Spleen (tissue), 11 donors: ENCODE measurements around the gene RBPJL. TPM values are rescaled to one million over a fixed set of nuclear protein-coding genes. Genes with fewer than 3 reads are reported as not detected.

ENCODE experiments used
- DNase-seq: peaks from one replicate; pipeline ENCODE4 v3.0.0-alpha.2; 2020
- H3K27ac ChIP-seq, 8 donors: fragments of 200-600 bp; sonication (generic) in 7 of 8; 1 replicate in 4 of 8; 2 replicates in 4 of 8; pipeline versions ENCODE4 v1.5.0 to v1.8.0; 2016 to 2021; ENCODE audit warnings: inconsistent platforms in 4 of 8, mild to moderate bottlenecking in 4 of 8, moderate library complexity in 1 of 8
- H3K27me3 ChIP-seq, 7 donors: fragments of 200-600 bp; sonication (generic) in 6 of 7; replicated peaks in 1 of 7; 1 replicate in 4 of 7; 2 replicates in 3 of 7; pipeline versions ENCODE4 v1.5.0 to v1.8.0; 2016 to 2021; ENCODE audit warnings: inconsistent platforms in 3 of 7, mild to moderate bottlenecking in 1 of 7
- H3K36me3 ChIP-seq, 6 donors: fragments of 200-600 bp; sonication (generic) in 5 of 6; 1 replicate in 4 of 6; 2 replicates in 2 of 6; pipeline versions ENCODE4 v1.5.0 to v1.8.0; 2016 to 2021; ENCODE audit warnings: inconsistent platforms in 2 of 6
- H3K4me1 ChIP-seq, 6 donors: fragments of 200-600 bp; sonication (generic) in 5 of 6; 1 replicate in 3 of 6; 2 replicates in 3 of 6; pipeline versions ENCODE4 v1.5.0 to v1.8.0; 2016 to 2021; ENCODE audit warnings: inconsistent platforms in 3 of 6
- H3K4me3 ChIP-seq, 8 donors: fragments of 200-600 bp; sonication (generic) in 7 of 8; 1 replicate in 4 of 8; 2 replicates in 4 of 8; pipeline versions ENCODE4 v1.5.0 to v1.8.0; 2016 to 2021; ENCODE audit warnings: inconsistent platforms in 4 of 8, mild to moderate bottlenecking in 4 of 8, moderate library complexity in 2 of 8
- H3K9me3 ChIP-seq, 8 donors: fragments of 200-600 bp; sonication (generic) in 7 of 8; 1 replicate in 4 of 8; 2 replicates in 4 of 8; pipeline versions ENCODE4 v1.5.0 to v1.8.0; 2016 to 2021; ENCODE audit warnings: inconsistent platforms in 4 of 8
- CTCF ChIP-seq, 11 experiments: fragments of 200-600 bp in 7 of 11; fragments of 450-650 bp in 4 of 11; sonication (generic) in 4 of 11; IDR thresholded peaks in 8 of 11; conservative IDR thresholded peaks in 3 of 11; 1 replicate in 7 of 11; 2 replicates in 4 of 11; pipeline versions ENCODE4 v1.4.0 to v1.8.0; 2016 to 2021; ENCODE audit warnings: antibody characterized with exemption in 11 of 11, inconsistent platforms in 4 of 11, mild to moderate bottlenecking in 1 of 11
- POLR2A ChIP-seq, 3 donors: fragments of 450-650 bp; IDR thresholded peaks; one replicate each; pipeline ENCODE4 v1.5.1; 2017; ENCODE audit warnings: antibody characterized with exemption in 3 of 3, mild to moderate bottlenecking in 1 of 3
- POLR2AphosphoS5 ChIP-seq, 3 donors: sonication (generic); formaldehyde crosslinking; IDR thresholded peaks; one replicate each; pipeline ENCODE4 v1.5.1; 2017; ENCODE audit warnings: antibody characterized with exemption in 3 of 3
- WGBS, 5 donors: extraction: QIAGEN DNeasy Blood & Tissue Kit in 3 of 5; methylation state at CpG; one replicate each; pipeline versions ENCODE4 v1.1.5 to v1.1.7; 2013 to 2018; 5-methylcytosine and 5-hydroxymethylcytosine counted together
- intact Hi-C: fragments of 100-400 bp; cut with DNase I; formaldehyde crosslinking; loops from one replicate; pipeline ENCODE4 v1.15.0; 2023; ENCODE audit warnings: low total_unique reads
- polyA plus RNA-seq, 3 donors: library from polyadenylated mRNA; stranded (reverse); fragments of 200-250 nt; gene quantifications; one replicate each; pipeline ENCODE4 v1.2.1, GENCODE V29; 2013
- total RNA-seq, 7 donors: library from RNA; depleted of rRNA in 3 of 7; stranded (reverse); fragments of >200 nt in 3 of 7; fragmentation: NEBNext Ultra II Directional in 4 of 7; extraction: Animal tissue kit (Norgen Biotek cat#: 25700) in 4 of 7; gene quantifications; one replicate each; pipeline versions ENCODE4 v1.1.0 to v1.2.1, GENCODE V29; 2016 to 2021
- donor health status: healthy with polysubstance abuse.
- donor health status: DM: no; HTN: no; CAD: no; lungs with moderate emphysema.
- donor health status: DM: no; HTN: no; CAD: no.
- donor health status: Bipolar disorder and iron deficiency.
- donor health status: healthy.
- donor health status: DM: no; HTN: no; CAD: no.
- donor health status: DM: yes; HTN: yes; CAD: no.

RBPJL gene
- total and polyA plus RNA-seq, 10 donors = 0.05 to 0.09 TPM; not detected in 8

- intact Hi-C loops = no loop called here
- no peaks in the 10 kb centered on the region for H3K36me3 ChIP-seq
- no peaks in the 10 kb centered on the region for H3K9me3 ChIP-seq
- H3K27me3 ChIP-seq = peaks cover 0 to 71% (median 10%) of the 10 kb centered on the region in 7 donors
- TF ChIP-seq CTCF (IDR thresholded peaks at IDR 0.05 in 8 of 11, conservative IDR thresholded peaks at IDR 0.05 in 3 of 11) (peak; percentile 69 to 95 (median 91)), POLR2AphosphoS5 (IDR thresholded peaks at IDR 0.05) (peak in 2 of 3 donors; percentile 47 to 58), POLR2A (IDR thresholded peaks at IDR 0.05) (no peak)
- H3K4me3 ChIP-seq = peak overlapping the region; percentile 27 to 82 (median 54)
- 4 to 9% (median 5%) methylated on average over 52 to 79 of the region's 79 CpGs for WGBS, 5 donors
- DNase-seq = peak; percentile 95
- H3K27ac ChIP-seq = peak overlapping the region in 5 of 8 donors; percentile 32 to 76 (median 55)
- peaks cover 7 to 34% (median 26%) of the 10 kb centered on the region in 6 donors for H3K4me1 ChIP-seq
Observed at GRCh38 chr20:45293041-45294002, 13.3 kb upstream of the RBPJL start.

- DNase-seq = no peak
- Histone ChIP-seq H3K4me3 (peak overlapping the region in 6 of 8 donors; percentile 49 to 82 (median 54)), H3K36me3 (no peaks in the 10 kb centered on the region), H3K9me3 (no peaks in the 10 kb centered on the region), H3K27me3 (peaks cover 0 to 74% (median 10%) of the 10 kb centered on the region in 7 donors), H3K27ac (peak overlapping the region in 1 of 8 donors; percentile 76), H3K4me1 (peaks cover 7 to 34% (median 26%) of the 10 kb centered on the region in 6 donors)
- 48 to 72% (median 60%) methylated on average over 5 of the region's 5 CpGs for WGBS, 5 donors
- intact Hi-C loops = no loop called here
- TF ChIP-seq CTCF (IDR thresholded peaks at IDR 0.05 in 8 of 11, conservative IDR thresholded peaks at IDR 0.05 in 3 of 11) (peak in 4 of 11 experiments; percentile 5 to 31 (median 20)), POLR2AphosphoS5 (IDR thresholded peaks at IDR 0.05) (no peak)
Observed at GRCh38 chr20:45294003-45294368, 12.7 kb upstream of the RBPJL start.

- WGBS, 5 donors = 91 to 100% (median 96%) methylated on average over 1 of the region's 1 CpG
- Histone ChIP-seq H3K4me1 (peaks cover 7 to 34% (median 26%) of the 10 kb centered on the region in 6 donors), H3K4me3 (no peak overlapping the region), H3K27ac (no peak overlapping the region), H3K9me3 (no peaks in the 10 kb centered on the region), H3K36me3 (no peaks in the 10 kb centered on the region), H3K27me3 (peaks cover 0 to 78% (median 10%) of the 10 kb centered on the region in 7 donors)
- no peak for TF ChIP-seq POLR2A (IDR thresholded peaks at IDR 0.05)
- no peak for TF ChIP-seq CTCF (IDR thresholded peaks at IDR 0.05 in 8 of 11, conservative IDR thresholded peaks at IDR 0.05 in 3 of 11)
- no peak for TF ChIP-seq POLR2AphosphoS5 (IDR thresholded peaks at IDR 0.05)
- no peak for DNase-seq
- intact Hi-C loops = no loop called here
Observed at GRCh38 chr20:45294659-45295058, 12.0 kb upstream of the RBPJL start.
